GM18907 (cell line): ENCODE measurements around the gene GRIK3.

ENCODE experiments used
- ATAC-seq: cut with Tn5 transposase; IDR thresholded peaks from one replicate; pipeline ENCODE4 v1.9.1; 2021; ENCODE audit warnings: mild to moderate bottlenecking, moderate library complexity; ENCODE audit not compliant: unreplicated experiment

GRIK3 gene

GRCh38 chr1:36881541-36881940, 152.8 kb downstream of the GRIK3 start:
- ATAC-seq = no peak

- ATAC-seq = no peak
Measured at GRCh38 chr1:36881068-36881405, 153.3 kb downstream of the GRIK3 start.

- no peak for ATAC-seq
Measured at GRCh38 chr1:36880155-36881067, 153.9 kb downstream of the GRIK3 start.

GRCh38 chr1:36879613-36880012, 154.7 kb downstream of the GRIK3 start:
- ATAC-seq = no peak

GRCh38 chr1:36876990-36877389, 157.3 kb downstream of the GRIK3 start:
- no peak for ATAC-seq

GRCh38 chr1:36874271-36875060, 159.8 kb downstream of the GRIK3 start:
- ATAC-seq = no peak

- no peak for ATAC-seq
Measured at GRCh38 chr1:36872858-36873257, 161.5 kb downstream of the GRIK3 start.

- ATAC-seq = no peak
Measured at GRCh38 chr1:36872126-36872754, 162.1 kb downstream of the GRIK3 start.

- ATAC-seq = no peak
Measured at GRCh38 chr1:36871146-36871971, 163.0 kb downstream of the GRIK3 start.

GRCh38 chr1:36869826-36870225, 164.5 kb downstream of the GRIK3 start:
- ATAC-seq = no peak

GRCh38 chr1:36869054-36869453, 165.3 kb downstream of the GRIK3 start:
- no peak for ATAC-seq

- ATAC-seq = no peak
Measured at GRCh38 chr1:36867575-36867974, 166.7 kb downstream of the GRIK3 start.

- ATAC-seq = no peak
Measured at GRCh38 chr1:36866169-36866814, 168.0 kb downstream of the GRIK3 start.

GRCh38 chr1:36865602-36865900, 168.8 kb downstream of the GRIK3 start:
- ATAC-seq = no peak

GRCh38 chr1:36864823-36865601, 169.3 kb downstream of the GRIK3 start:
- no peak for ATAC-seq

GRCh38 chr1:36864182-36864822, 170.0 kb downstream of the GRIK3 start:
- ATAC-seq = no peak

- no peak for ATAC-seq
Measured at GRCh38 chr1:36863500-36863899, 170.8 kb downstream of the GRIK3 start.

GRCh38 chr1:36863061-36863460, 171.3 kb downstream of the GRIK3 start:
- ATAC-seq = no peak

GRCh38 chr1:36861375-36861774, 172.9 kb downstream of the GRIK3 start:
- no peak for ATAC-seq
